Measurements from ENCODE around the gene UTF1. TPM values are rescaled to one million over a fixed set of nuclear protein-coding genes. Genes with fewer than 3 reads are reported as not detected.

The UTF1 gene
- total RNA-seq, 1 donor from 2014 or later = not detected

- Mint-ChIP-seq H3K9me3 (no peaks in the 10 kb centered on the region), H3K27me3 (ENCODE audit: low read depth) (peaks cover 19% of the 10 kb centered on the region), H3K4me1 (peaks cover 3% of the 10 kb centered on the region), H3K4me3 (no peak overlapping the region), H3K27ac (ENCODE audit: unreplicated experiment) (no peak overlapping the region), H3K36me3 (ENCODE audit: low read depth) (no peaks in the 10 kb centered on the region)
- no peak for TF ChIP-seq CTCF (conservative IDR thresholded peaks at IDR 0.05)
- DNase-seq (ENCODE audit: low read depth, low spot score) = no peak
Observed at GRCh38 chr10:133277277-133277992, 47.4 kb downstream of the UTF1 start.

GRCh38 chr10:133277993-133278576, 48.1 kb downstream of the UTF1 start:
- H3K9me3 Mint-ChIP-seq = no peaks in the 10 kb centered on the region
- H3K4me1 Mint-ChIP-seq = peaks cover 3% of the 10 kb centered on the region
- DNase-seq (ENCODE audit: low read depth, low spot score) = no peak
- no peak overlapping the region for H3K4me3 Mint-ChIP-seq
- H3K27me3 Mint-ChIP-seq (ENCODE audit: low read depth) = peaks cover 19% of the 10 kb centered on the region
- H3K36me3 Mint-ChIP-seq (ENCODE audit: low read depth) = no peaks in the 10 kb centered on the region
- H3K27ac Mint-ChIP-seq (ENCODE audit: unreplicated experiment) = no peak overlapping the region
- TF ChIP-seq CTCF (conservative IDR thresholded peaks at IDR 0.05) = no peak

- Mint-ChIP-seq H3K36me3 (ENCODE audit: low read depth) (no peaks in the 10 kb centered on the region), H3K27me3 (ENCODE audit: low read depth) (peaks cover 19% of the 10 kb centered on the region), H3K4me1 (peaks cover 3% of the 10 kb centered on the region), H3K4me3 (no peak overlapping the region), H3K27ac (ENCODE audit: unreplicated experiment) (peak overlapping the region; percentile 27), H3K9me3 (no peaks in the 10 kb centered on the region)
- TF ChIP-seq CTCF (conservative IDR thresholded peaks at IDR 0.05) = no peak
- no peak for DNase-seq (ENCODE audit: low read depth, low spot score)
Observed at GRCh38 chr10:133278577-133279265, 48.7 kb downstream of the UTF1 start.

GRCh38 chr10:133279326-133280226, 49.6 kb downstream of the UTF1 start:
- Mint-ChIP-seq H3K36me3 (ENCODE audit: low read depth) (no peaks in the 10 kb centered on the region), H3K27me3 (ENCODE audit: low read depth) (peaks cover 19% of the 10 kb centered on the region), H3K9me3 (no peaks in the 10 kb centered on the region), H3K4me3 (no peak overlapping the region), H3K27ac (ENCODE audit: unreplicated experiment) (no peak overlapping the region), H3K4me1 (peaks cover 3% of the 10 kb centered on the region)
- DNase-seq (ENCODE audit: low read depth, low spot score) = no peak
- no peak for TF ChIP-seq CTCF (conservative IDR thresholded peaks at IDR 0.05)

GRCh38 chr10:133280391-133281059, 50.5 kb downstream of the UTF1 start:
- no peak for DNase-seq (ENCODE audit: low read depth, low spot score)
- no peaks in the 10 kb centered on the region for H3K9me3 Mint-ChIP-seq
- H3K27ac Mint-ChIP-seq (ENCODE audit: unreplicated experiment) = no peak overlapping the region
- TF ChIP-seq CTCF (conservative IDR thresholded peaks at IDR 0.05) = no peak
- peaks cover 3% of the 10 kb centered on the region for H3K4me1 Mint-ChIP-seq
- no peaks in the 10 kb centered on the region for H3K36me3 Mint-ChIP-seq (ENCODE audit: low read depth)
- H3K27me3 Mint-ChIP-seq (ENCODE audit: low read depth) = peaks cover 14% of the 10 kb centered on the region
- no peak overlapping the region for H3K4me3 Mint-ChIP-seq

Measured in neural crest cell (in vitro differentiated cells).